Measurements from ENCODE around the gene PITPNM2. TPM values are rescaled to one million over a fixed set of nuclear protein-coding genes. Genes with fewer than 3 reads are reported as not detected.

The PITPNM2 gene
- total RNA-seq, 1 donor from 2014 or later, result 5.2 TPM

GRCh38 chr12:123135688-123136087 lies 15.2 kb downstream of the PITPNM2 start:
- Histone ChIP-seq H3K36me3 (ENCODE audit: control insufficient read depth, insufficient read depth, low read length) (no peaks in the 10 kb centered on the region), H3K27me3 (ENCODE audit: control insufficient read depth, insufficient read depth, low read length) (no peaks in the 10 kb centered on the region), H3K4me3 (ENCODE audit: low read depth, low read length) (no peak overlapping the region)
- DNase-seq (ENCODE audit: low read depth), result no peak
- TF ChIP-seq CTCF (IDR thresholded peaks at IDR 0.05; ENCODE audit: insufficient read depth, low read length, poor library complexity, severe bottlenecking), result no peak

- Histone ChIP-seq H3K27me3 (ENCODE audit: control insufficient read depth, insufficient read depth, low read length) (no peaks in the 10 kb centered on the region), H3K4me3 (ENCODE audit: low read depth, low read length) (no peak overlapping the region), H3K36me3 (ENCODE audit: control insufficient read depth, insufficient read depth, low read length) (no peaks in the 10 kb centered on the region)
- DNase-seq (ENCODE audit: low read depth), result no peak
- no peak for TF ChIP-seq CTCF (IDR thresholded peaks at IDR 0.05; ENCODE audit: insufficient read depth, low read length, poor library complexity, severe bottlenecking)
These were observed 16.1 kb downstream of the PITPNM2 start for GRCh38 chr12:123134826-123135225.

GRCh38 chr12:123134271-123134671 lies 16.6 kb downstream of the PITPNM2 start:
- TF ChIP-seq CTCF (IDR thresholded peaks at IDR 0.05; ENCODE audit: insufficient read depth, low read length, poor library complexity, severe bottlenecking), result no peak
- no peaks in the 10 kb centered on the region for H3K27me3 ChIP-seq (ENCODE audit: control insufficient read depth, insufficient read depth, low read length)
- DNase-seq (ENCODE audit: low read depth), result no peak
- H3K36me3 ChIP-seq (ENCODE audit: control insufficient read depth, insufficient read depth, low read length), result no peaks in the 10 kb centered on the region
- H3K4me3 ChIP-seq (ENCODE audit: low read depth, low read length), result no peak overlapping the region

- no peak for TF ChIP-seq CTCF (IDR thresholded peaks at IDR 0.05; ENCODE audit: insufficient read depth, low read length, poor library complexity, severe bottlenecking)
- Histone ChIP-seq H3K27me3 (ENCODE audit: control insufficient read depth, insufficient read depth, low read length) (no peaks in the 10 kb centered on the region), H3K36me3 (ENCODE audit: control insufficient read depth, insufficient read depth, low read length) (no peaks in the 10 kb centered on the region), H3K4me3 (ENCODE audit: low read depth, low read length) (no peak overlapping the region)
- DNase-seq (ENCODE audit: low read depth), result no peak
These were observed 17.2 kb downstream of the PITPNM2 start for GRCh38 chr12:123133701-123134100.

GRCh38 chr12:123132951-123133619 lies 17.8 kb downstream of the PITPNM2 start:
- Histone ChIP-seq H3K27me3 (ENCODE audit: control insufficient read depth, insufficient read depth, low read length) (no peaks in the 10 kb centered on the region), H3K36me3 (ENCODE audit: control insufficient read depth, insufficient read depth, low read length) (no peaks in the 10 kb centered on the region), H3K4me3 (ENCODE audit: low read depth, low read length) (no peak overlapping the region)
- DNase-seq (ENCODE audit: low read depth), result no peak
- TF ChIP-seq CTCF (IDR thresholded peaks at IDR 0.05; ENCODE audit: insufficient read depth, low read length, poor library complexity, severe bottlenecking), result no peak

GRCh38 chr12:123131879-123132402 lies 18.9 kb downstream of the PITPNM2 start:
- Histone ChIP-seq H3K4me3 (ENCODE audit: low read depth, low read length) (no peak overlapping the region), H3K36me3 (ENCODE audit: control insufficient read depth, insufficient read depth, low read length) (no peaks in the 10 kb centered on the region), H3K27me3 (ENCODE audit: control insufficient read depth, insufficient read depth, low read length) (no peaks in the 10 kb centered on the region)
- TF ChIP-seq CTCF (IDR thresholded peaks at IDR 0.05; ENCODE audit: insufficient read depth, low read length, poor library complexity, severe bottlenecking), result no peak
- no peak for DNase-seq (ENCODE audit: low read depth)
